Liver (tissue), 9 donors: Measurements from ENCODE around the gene DCC. TPM values are rescaled to one million over a fixed set of nuclear protein-coding genes. Genes with fewer than 3 reads are reported as not detected.

Experiments used
- DNase-seq: peaks from one replicate; pipeline ENCODE4 v3.0.0-alpha.2; 2017; ENCODE audit warnings: low spot score
- H3K27ac ChIP-seq, 2 donors: one replicate each; pipeline ENCODE4 v1.7.0; 2013; ENCODE audit warnings: inconsistent platforms in 2 of 2, low read length in 2 of 2, control low read depth in 1 of 2, low read depth in 1 of 2, mild to moderate bottlenecking in 1 of 2
- H3K27me3 ChIP-seq, 4 donors: one replicate each; pipeline versions ENCODE4 v1.6.1 to v1.7.0; 2013; ENCODE audit warnings: low read length in 3 of 4, inconsistent platforms in 1 of 4, mild to moderate bottlenecking in 1 of 4, moderate library complexity in 1 of 4; ENCODE audit not compliant: control insufficient read depth in 4 of 4, insufficient read depth in 4 of 4
- H3K36me3 ChIP-seq, 4 donors: one replicate each; pipeline versions ENCODE4 v1.6.1 to v1.7.0; 2013; ENCODE audit warnings: low read length in 3 of 4, mild to moderate bottlenecking in 3 of 4, low read depth in 1 of 4, moderate library complexity in 1 of 4; ENCODE audit not compliant: control insufficient read depth in 4 of 4, insufficient read depth in 3 of 4
- H3K4me1 ChIP-seq, 4 donors: one replicate each; pipeline versions ENCODE4 v1.6.1 to v1.7.0; 2013; ENCODE audit warnings: low read length in 3 of 4, mild to moderate bottlenecking in 3 of 4, moderate library complexity in 1 of 4; ENCODE audit not compliant: control insufficient read depth in 4 of 4, insufficient read depth in 4 of 4
- H3K4me3 ChIP-seq, 3 donors: one replicate each; pipeline versions ENCODE4 v1.6.1 to v1.7.0; 2013; ENCODE audit warnings: low read length in 3 of 3, control low read depth in 1 of 3, low read depth in 1 of 3, mild to moderate bottlenecking in 1 of 3
- H3K9ac ChIP-seq, 2 donors: one replicate each; pipeline ENCODE4 v1.7.0; 2013; ENCODE audit warnings: low read length in 2 of 2, mild to moderate bottlenecking in 2 of 2, moderate library complexity in 2 of 2, control low read depth in 1 of 2, low read depth in 1 of 2
- H3K9me3 ChIP-seq, 4 donors: one replicate each; pipeline versions ENCODE4 v1.6.1 to v1.7.0; 2013; ENCODE audit warnings: low read length in 3 of 4; ENCODE audit not compliant: control insufficient read depth in 4 of 4
- CTCF ChIP-seq: fragments of 150-350 bp; IDR thresholded peaks from 2 replicates; pipeline ENCODE4 v1.5.1; 2017; ENCODE audit warnings: improper control_type of control experiment, low read depth, low read length; ENCODE audit not compliant: missing input control
- FOXA2 ChIP-seq: IDR thresholded peaks from 2 replicates; pipeline ENCODE4 v1.6.1; 2016; ENCODE audit warnings: antibody characterized with exemption
- GABPA ChIP-seq, 2 donors: IDR thresholded peaks in 1 of 2; conservative IDR thresholded peaks in 1 of 2; 2 replicates each; pipeline ENCODE4 v1.6.1; 2016; ENCODE audit warnings: antibody characterized with exemption in 2 of 2, mild to moderate bottlenecking in 1 of 2, moderate library complexity in 1 of 2
- HNF4A ChIP-seq, 2 donors: conservative IDR thresholded peaks; 2 replicates each; pipeline ENCODE4 v1.6.1; 2016; ENCODE audit warnings: antibody characterized with exemption in 2 of 2, mild to moderate bottlenecking in 2 of 2
- JUND ChIP-seq, 2 donors: IDR thresholded peaks; 2 replicates each; pipeline ENCODE4 v1.6.1; 2016; ENCODE audit warnings: antibody characterized with exemption in 2 of 2
- NR2F2 ChIP-seq: IDR thresholded peaks from 2 replicates; pipeline ENCODE4 v1.6.1; 2016; ENCODE audit warnings: antibody characterized with exemption
- RAD21 ChIP-seq, 2 donors: IDR thresholded peaks; 2 replicates each; pipeline ENCODE4 v1.6.1; 2016; ENCODE audit warnings: antibody characterized with exemption in 2 of 2, mild to moderate bottlenecking in 2 of 2
- RXRA ChIP-seq, 2 donors: IDR thresholded peaks; 2 replicates each; pipeline ENCODE4 v1.6.1; 2017 to 2018; ENCODE audit warnings: antibody characterized with exemption in 2 of 2, mild to moderate bottlenecking in 1 of 2
- SP1 ChIP-seq: IDR thresholded peaks from 2 replicates; pipeline ENCODE4 v1.6.1; 2018; ENCODE audit warnings: antibody characterized with exemption, mild to moderate bottlenecking
- YY1 ChIP-seq: IDR thresholded peaks from 2 replicates; pipeline ENCODE4 v1.6.1; 2016; ENCODE audit warnings: antibody characterized with exemption, mild to moderate bottlenecking
- WGBS: extraction: QIAGEN DNeasy Blood & Tissue Kit; methylation state at CpG from one replicate; pipeline ENCODE4 v1.1.7; 2013; 5-methylcytosine and 5-hydroxymethylcytosine counted together
- polyA plus RNA-seq, 2 donors: library from polyadenylated mRNA; stranded (reverse) in 1 of 2; unstranded in 1 of 2; fragments of 200-250 nt in 1 of 2; fragments of >200 nt in 1 of 2; fragmentation: Nextera tagmentation in 1 of 2; extraction: Ambion mirVana in 1 of 2; gene quantifications; one replicate each; pipeline versions ENCODE4 v1.2.1 to v1.2.3, GENCODE V29; 2013 to 2015
- total RNA-seq, 2 donors: library from RNA; depleted of rRNA; stranded (reverse); fragments of >200 nt; gene quantifications; one replicate each; pipeline ENCODE4 v1.2.3, GENCODE V29; 2014
- TF ChIP-seq, protein P1 (sequence below): IDR thresholded peaks from 2 replicates; pipeline ENCODE4 v1.6.1; 2016; ENCODE audit warnings: antibody characterized with exemption
- TF ChIP-seq, protein P2 (sequence below): IDR thresholded peaks from 2 replicates; pipeline ENCODE4 v1.6.1; 2016; ENCODE audit warnings: antibody characterized with exemption, mild to moderate bottlenecking
- TF ChIP-seq, protein P3 (sequence below): IDR thresholded peaks from 2 replicates; pipeline ENCODE4 v1.6.1; 2016; ENCODE audit warnings: antibody characterized with exemption
- donor health status: healthy.
- donor health status: healthy.
- donor health status: healthy.
- donor health status: healthy.
- donor health status: healthy.

DCC gene
- total and polyA plus RNA-seq, 4 donors: under 0.01 to 0.03 TPM; not detected in 2

DNA sequence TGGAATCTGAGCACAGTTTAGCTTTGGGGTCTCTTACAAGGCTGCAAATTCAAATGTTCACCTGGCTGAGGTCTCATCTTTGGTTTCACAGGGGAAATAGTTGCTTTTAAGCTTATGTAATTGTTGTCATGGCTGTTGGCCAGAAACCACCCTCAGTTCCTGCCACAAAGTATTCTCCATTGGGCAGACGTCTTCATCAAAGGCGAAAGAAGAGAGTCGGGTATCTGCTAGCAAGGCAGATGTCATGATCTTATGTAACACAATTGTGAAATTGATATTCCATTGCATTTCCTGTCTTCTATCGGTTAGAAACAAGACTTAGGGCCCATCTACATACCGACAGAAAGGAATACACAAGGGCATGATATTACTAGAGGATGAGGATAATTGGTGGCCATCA, 1068.3 kb downstream of the DCC start:
- H3K9me3 ChIP-seq: no peaks in the 10 kb centered on the region
- no peak overlapping the region for H3K4me3 ChIP-seq
- H3K27ac ChIP-seq: no peak overlapping the region
- no peaks in the 10 kb centered on the region for H3K36me3 ChIP-seq
- H3K9ac ChIP-seq: no peak overlapping the region
- no peaks in the 10 kb centered on the region for H3K4me1 ChIP-seq
- DNase-seq: no peak
- peaks cover 0 to 8% (median 0%) of the 10 kb centered on the region in 4 donors for H3K27me3 ChIP-seq
- WGBS: 83% methylated on average over 5 of the region's 5 CpGs
- TF ChIP-seq YY1 (no peak), RAD21 (IDR thresholded peaks at IDR 0.05) (no peak), HNF4A (conservative IDR thresholded peaks at IDR 0.05) (no peak), CTCF (no peak), GABPA (IDR thresholded peaks at IDR 0.05 in 1 of 2, conservative IDR thresholded peaks at IDR 0.05 in 1 of 2) (no peak), NR2F2 (no peak), JUND (IDR thresholded peaks at IDR 0.05) (no peak), FOXA2 (no peak), RXRA (IDR thresholded peaks at IDR 0.05) (no peak), SP1 (no peak)
- TF ChIP-seq, protein P1, sequence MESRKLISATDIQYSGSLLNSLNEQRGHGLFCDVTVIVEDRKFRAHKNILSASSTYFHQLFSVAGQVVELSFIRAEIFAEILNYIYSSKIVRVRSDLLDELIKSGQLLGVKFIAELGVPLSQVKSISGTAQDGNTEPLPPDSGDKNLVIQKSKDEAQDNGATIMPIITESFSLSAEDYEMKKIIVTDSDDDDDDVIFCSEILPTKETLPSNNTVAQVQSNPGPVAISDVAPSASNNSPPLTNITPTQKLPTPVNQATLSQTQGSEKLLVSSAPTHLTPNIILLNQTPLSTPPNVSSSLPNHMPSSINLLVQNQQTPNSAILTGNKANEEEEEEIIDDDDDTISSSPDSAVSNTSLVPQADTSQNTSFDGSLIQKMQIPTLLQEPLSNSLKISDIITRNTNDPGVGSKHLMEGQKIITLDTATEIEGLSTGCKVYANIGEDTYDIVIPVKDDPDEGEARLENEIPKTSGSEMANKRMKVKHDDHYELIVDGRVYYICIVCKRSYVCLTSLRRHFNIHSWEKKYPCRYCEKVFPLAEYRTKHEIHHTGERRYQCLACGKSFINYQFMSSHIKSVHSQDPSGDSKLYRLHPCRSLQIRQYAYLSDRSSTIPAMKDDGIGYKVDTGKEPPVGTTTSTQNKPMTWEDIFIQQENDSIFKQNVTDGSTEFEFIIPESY: no peak
- TF ChIP-seq, protein P2, sequence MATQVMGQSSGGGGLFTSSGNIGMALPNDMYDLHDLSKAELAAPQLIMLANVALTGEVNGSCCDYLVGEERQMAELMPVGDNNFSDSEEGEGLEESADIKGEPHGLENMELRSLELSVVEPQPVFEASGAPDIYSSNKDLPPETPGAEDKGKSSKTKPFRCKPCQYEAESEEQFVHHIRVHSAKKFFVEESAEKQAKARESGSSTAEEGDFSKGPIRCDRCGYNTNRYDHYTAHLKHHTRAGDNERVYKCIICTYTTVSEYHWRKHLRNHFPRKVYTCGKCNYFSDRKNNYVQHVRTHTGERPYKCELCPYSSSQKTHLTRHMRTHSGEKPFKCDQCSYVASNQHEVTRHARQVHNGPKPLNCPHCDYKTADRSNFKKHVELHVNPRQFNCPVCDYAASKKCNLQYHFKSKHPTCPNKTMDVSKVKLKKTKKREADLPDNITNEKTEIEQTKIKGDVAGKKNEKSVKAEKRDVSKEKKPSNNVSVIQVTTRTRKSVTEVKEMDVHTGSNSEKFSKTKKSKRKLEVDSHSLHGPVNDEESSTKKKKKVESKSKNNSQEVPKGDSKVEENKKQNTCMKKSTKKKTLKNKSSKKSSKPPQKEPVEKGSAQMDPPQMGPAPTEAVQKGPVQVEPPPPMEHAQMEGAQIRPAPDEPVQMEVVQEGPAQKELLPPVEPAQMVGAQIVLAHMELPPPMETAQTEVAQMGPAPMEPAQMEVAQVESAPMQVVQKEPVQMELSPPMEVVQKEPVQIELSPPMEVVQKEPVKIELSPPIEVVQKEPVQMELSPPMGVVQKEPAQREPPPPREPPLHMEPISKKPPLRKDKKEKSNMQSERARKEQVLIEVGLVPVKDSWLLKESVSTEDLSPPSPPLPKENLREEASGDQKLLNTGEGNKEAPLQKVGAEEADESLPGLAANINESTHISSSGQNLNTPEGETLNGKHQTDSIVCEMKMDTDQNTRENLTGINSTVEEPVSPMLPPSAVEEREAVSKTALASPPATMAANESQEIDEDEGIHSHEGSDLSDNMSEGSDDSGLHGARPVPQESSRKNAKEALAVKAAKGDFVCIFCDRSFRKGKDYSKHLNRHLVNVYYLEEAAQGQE: no peak
- TF ChIP-seq, protein P3, sequence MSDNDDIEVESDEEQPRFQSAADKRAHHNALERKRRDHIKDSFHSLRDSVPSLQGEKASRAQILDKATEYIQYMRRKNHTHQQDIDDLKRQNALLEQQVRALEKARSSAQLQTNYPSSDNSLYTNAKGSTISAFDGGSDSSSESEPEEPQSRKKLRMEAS: no peak

- Histone ChIP-seq H3K4me1 (no peaks in the 10 kb centered on the region), H3K36me3 (no peaks in the 10 kb centered on the region), H3K4me3 (no peak overlapping the region), H3K27ac (no peak overlapping the region), H3K27me3 (peaks cover 0 to 8% (median 0%) of the 10 kb centered on the region in 4 donors), H3K9ac (no peak overlapping the region), H3K9me3 (no peaks in the 10 kb centered on the region)
- no peak for TF ChIP-seq JUND (IDR thresholded peaks at IDR 0.05)
- DNase-seq: no peak
- 59% methylated on average over 3 of the region's 3 CpGs for WGBS
Measured at GRCh38 chr18:53411511-53411910, 1071.5 kb downstream of the DCC start.
